NCI-H1930 (cell line): ENCODE data around the gene TMEM86A.
"Not testable (repeated sequence)": the region's sequence is repeated elsewhere in the genome, so short reads cannot be mapped to it uniquely, and the experiment has no call there.

ENCODE experiments used
- DNase-seq, 2 experiments: peaks; one replicate each; lab custom pipeline; 2025; lab: John Stamatoyannopoulos, UW

Gene TMEM86A, protein sequence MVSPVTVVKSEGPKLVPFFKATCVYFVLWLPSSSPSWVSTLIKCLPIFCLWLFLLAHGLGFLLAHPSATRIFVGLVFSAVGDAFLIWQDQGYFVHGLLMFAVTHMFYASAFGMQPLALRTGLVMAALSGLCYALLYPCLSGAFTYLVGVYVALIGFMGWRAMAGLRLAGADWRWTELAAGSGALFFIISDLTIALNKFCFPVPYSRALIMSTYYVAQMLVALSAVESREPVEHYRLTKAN

DNA sequence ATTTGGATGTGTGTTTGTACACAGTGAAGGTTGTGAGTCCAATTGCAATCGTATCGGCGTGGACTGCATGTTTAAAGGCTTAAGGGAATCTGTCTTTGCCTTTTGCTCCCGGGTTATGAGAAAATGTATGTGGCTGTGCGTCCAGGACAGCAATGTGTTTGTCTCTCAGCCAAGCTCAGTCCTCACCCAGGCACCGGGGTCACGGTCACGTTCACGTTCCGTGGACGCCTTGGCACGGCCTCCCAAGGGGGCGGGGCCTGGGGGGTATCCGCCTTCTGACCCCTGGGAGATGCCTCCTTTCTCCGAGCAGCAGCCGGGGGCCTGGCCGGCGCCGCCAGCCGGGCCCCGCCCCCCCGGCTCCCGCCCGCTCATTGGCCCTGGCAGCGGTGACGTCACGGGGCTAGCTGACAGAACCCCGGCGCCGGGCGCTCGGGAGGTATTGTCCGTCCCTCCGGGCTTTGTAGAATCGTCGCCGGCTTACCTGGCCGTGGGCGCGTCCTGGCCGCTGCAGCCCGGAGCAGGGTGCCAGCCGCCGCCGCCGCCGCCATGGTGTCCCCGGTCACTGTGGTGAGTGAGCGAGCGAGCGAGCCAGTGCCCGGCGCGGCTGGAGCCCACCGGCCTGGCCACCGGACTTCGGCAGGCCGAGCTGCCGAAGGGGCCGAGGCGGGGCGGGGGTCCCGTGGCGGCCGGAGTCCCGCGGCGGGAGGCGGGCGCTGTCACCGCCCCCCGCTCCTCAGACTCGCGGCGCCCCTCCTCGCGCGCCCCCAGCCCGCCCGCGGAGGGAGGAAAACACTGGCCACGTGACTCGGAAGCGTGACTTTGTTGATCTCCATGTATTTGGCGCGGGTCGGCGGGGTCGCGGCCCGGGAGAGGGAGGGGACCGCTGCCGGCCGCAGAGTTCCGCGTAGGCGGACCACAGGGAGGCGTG, at the start of gene TMEM86A:
Gene TMEM86A (plus strand): TSS at position 439 of the 928 bp plus-strand sequence. CDS start 108 bp downstream, at position 547.
- peak; percentile 90 to 91 for DNase-seq

DNA sequence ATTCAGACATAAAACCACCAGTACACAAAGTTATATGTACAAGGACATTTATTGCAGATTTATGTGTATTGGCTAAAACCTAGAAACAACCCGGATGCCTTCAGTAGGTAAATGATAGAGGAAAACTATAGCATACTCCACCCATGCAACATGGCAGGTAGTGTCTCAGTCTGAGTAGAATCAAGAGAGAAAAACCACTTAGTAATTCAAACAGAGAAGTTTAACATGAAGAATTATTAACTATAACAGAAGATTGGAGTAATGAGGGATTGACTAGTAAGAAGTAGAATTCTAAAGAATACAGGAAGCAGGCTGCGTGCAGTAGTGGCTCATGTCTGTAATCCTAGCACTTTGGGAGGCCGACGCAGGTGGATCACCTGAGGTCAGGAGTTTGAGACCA, 48.2 kb upstream of the TMEM86A start:
- no peak for DNase-seq

GRCh38 chr11:18650859-18651557, 47.6 kb upstream of the TMEM86A start:
- peak in 1 of 2 experiments; percentile 30 for DNase-seq

DNA sequence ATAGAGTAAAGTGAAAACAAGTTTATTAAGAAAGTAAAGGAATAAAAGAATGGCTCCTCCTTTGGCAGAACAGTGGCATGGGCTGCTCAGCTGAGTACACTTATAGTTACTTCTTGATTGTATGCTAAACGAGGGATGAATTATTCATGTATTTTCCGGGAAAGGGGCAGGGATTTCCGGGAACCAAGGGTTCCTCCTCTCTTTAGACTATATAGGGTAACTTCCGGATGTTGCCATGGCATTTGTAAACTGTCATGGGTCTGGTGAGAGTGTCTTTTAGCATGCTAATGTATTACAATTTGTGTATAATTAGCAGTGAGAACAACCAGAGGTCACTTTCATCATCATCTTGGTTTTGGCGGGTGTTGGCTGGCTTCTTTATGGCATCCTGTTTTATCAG, 40.9 kb upstream of the TMEM86A start:
- no peak for DNase-seq

- not testable (repeated sequence) for DNase-seq
Observed at GRCh38 chr11:18665353-18665872, 33.2 kb upstream of the TMEM86A start.

- DNase-seq, result no peak
Observed at GRCh38 chr11:18668131-18668530, 30.4 kb upstream of the TMEM86A start.

DNA sequence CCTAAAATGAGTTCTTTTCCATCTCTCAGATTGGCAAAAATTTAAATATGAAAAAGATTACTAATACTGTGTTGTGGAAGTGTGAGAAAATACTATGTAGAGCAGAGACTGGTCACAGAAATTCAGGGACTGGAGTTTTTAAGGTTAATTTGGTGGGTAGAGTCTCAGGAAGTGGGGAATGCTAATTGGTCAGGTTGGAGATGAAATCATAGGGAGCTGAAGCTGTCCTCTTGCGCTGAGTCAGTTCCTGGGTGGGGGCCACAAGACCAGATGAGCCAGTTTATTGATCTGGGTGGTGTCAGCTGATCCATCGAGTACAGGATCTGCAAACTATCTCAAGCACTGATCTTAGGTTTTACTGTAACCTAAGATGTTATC, 29.4 kb upstream of the TMEM86A start:
- DNase-seq, result no peak

DNA sequence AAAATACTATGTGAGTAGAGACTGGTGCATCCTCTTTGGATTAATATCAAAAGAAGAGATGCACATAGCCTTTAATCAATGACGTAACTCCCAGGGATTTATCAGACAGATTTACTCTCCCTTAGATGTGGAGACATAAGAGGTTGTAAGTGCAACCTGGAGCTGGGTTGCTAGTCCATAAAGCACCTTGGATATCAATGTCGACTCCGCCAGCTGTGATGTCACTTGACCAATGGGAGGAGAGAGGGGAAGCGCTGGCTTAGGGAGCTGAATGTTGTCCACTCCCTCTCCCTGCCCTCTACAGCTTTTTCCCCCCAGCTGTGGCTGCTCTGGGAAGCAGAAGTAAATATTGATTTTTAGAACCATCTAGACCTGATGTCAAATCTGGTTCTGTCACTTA, 28.9 kb upstream of the TMEM86A start:
- DNase-seq, result no peak

DNA sequence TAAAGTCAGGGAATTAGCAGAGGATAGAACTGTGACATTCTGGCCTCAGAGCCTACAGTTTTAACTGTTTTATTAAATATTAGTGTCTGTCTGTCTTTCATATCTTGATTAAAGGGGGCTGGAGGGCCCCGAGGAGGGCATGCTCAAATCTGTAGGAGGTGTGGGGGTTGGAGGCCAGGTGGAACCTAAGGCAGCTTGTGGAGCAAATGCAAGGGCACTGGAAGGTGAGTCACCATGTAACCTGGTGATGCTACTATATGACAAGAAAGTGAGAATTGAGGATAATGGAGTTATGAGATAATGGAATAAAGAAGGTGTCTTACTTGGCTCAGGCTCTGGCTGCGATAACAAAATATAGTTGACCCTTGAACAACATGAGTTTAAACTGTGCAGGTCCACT, 27.3 kb upstream of the TMEM86A start:
- no peak for DNase-seq

GRCh38 chr11:18672209-18672608, 26.4 kb upstream of the TMEM86A start:
- not testable (repeated sequence) for DNase-seq

- no peak for DNase-seq
Observed at GRCh38 chr11:18676803-18677202, 21.8 kb upstream of the TMEM86A start.

- no peak for DNase-seq
Observed at GRCh38 chr11:18677560-18677959, 21.0 kb upstream of the TMEM86A start.

- not testable (repeated sequence) for DNase-seq
Observed at GRCh38 chr11:18681949-18682348, 16.6 kb upstream of the TMEM86A start.

DNA sequence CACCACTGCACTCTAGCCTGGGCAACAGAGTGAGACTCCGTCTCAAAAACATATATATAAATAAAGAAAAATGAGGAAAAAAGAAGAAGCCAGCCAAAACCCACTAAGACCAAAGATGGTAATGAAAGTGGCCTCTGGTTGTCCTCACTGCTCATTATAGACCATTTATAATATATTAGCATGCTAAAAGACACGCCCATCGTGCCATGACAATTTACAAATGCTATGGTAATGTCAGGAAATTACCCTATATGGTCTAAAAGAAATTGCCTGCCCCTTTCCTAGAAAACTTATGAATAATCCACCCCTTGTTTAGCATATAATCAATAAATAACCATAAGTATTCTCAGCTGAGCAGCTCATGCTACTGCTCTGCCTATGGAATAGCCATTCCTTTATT, 16.1 kb upstream of the TMEM86A start:
- DNase-seq, result no peak

DNA sequence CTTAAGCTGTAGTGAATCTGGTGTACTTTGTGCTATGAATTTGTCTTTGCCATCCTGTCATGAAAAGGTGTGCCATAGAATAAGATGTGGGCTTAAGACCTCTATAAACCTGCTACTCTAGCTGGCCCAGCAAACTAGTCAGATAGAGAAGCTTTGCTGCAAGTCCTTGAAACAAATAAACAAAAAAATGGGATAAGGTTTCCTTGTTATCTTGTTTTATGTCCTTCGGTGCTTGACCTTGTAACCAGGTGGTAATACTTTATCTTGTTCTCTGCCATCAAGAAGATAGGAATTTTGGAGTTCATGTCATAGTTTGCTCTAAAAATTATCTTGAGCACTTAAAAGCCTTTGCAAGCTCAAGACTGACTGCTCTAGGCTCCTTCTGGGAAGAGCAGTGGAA, 14.3 kb upstream of the TMEM86A start:
- DNase-seq, result no peak

- not testable (repeated sequence) for DNase-seq
Observed at GRCh38 chr11:18691467-18692140, 7.0 kb upstream of the TMEM86A start.

- DNase-seq, result no peak
Observed at GRCh38 chr11:18692941-18693760, 5.4 kb upstream of the TMEM86A start.

- DNase-seq, result no peak
Observed at GRCh38 chr11:18696638-18697225, 1.8 kb upstream of the TMEM86A start.

GRCh38 chr11:18697576-18697975, 1.0 kb upstream of the TMEM86A start:
- no peak for DNase-seq

- no peak for DNase-seq
Observed at GRCh38 chr11:18699269-18699596, 654 bp downstream of the TMEM86A start.

GRCh38 chr11:18699848-18700261, 1.3 kb downstream of the TMEM86A start:
- no peak for DNase-seq
